Fibroblast of the aortic adventitia (primary cell): Measurements from ENCODE around the gene BCORL1. TPM values are rescaled to one million over a fixed set of nuclear protein-coding genes. Genes with fewer than 3 reads are reported as not detected.
A peak's percentile ranks its signal among the peaks of the same experiment; 100 is the strongest.

Experiments
- DNase-seq: peaks from one replicate; pipeline ENCODE4 v3.0.0-alpha.2; 2010; ENCODE audit warnings: low read depth
- H3K4me3 ChIP-seq: 2 replicates; pipeline ENCODE4 v1.5.1; 2011; ENCODE audit warnings: low read depth, mild to moderate bottlenecking, control low read depth, low read length, moderate library complexity
- CTCF ChIP-seq: IDR thresholded peaks from 2 replicates; pipeline ENCODE4 v1.5.1; 2011; ENCODE audit warnings: mild to moderate bottlenecking, low read length, control low read depth, inconsistent platforms; ENCODE audit not compliant: insufficient read depth
- total RNA-seq: library from RNA; depleted of rRNA; stranded (reverse); fragments of >200 nt; gene quantifications from 2 replicates; pipeline ENCODE4 v1.2.3, GENCODE V29; 2012; ENCODE audit warnings: low replicate concordance

The BCORL1 gene
- total RNA-seq, 1 donor = 1.9 TPM

DNA sequence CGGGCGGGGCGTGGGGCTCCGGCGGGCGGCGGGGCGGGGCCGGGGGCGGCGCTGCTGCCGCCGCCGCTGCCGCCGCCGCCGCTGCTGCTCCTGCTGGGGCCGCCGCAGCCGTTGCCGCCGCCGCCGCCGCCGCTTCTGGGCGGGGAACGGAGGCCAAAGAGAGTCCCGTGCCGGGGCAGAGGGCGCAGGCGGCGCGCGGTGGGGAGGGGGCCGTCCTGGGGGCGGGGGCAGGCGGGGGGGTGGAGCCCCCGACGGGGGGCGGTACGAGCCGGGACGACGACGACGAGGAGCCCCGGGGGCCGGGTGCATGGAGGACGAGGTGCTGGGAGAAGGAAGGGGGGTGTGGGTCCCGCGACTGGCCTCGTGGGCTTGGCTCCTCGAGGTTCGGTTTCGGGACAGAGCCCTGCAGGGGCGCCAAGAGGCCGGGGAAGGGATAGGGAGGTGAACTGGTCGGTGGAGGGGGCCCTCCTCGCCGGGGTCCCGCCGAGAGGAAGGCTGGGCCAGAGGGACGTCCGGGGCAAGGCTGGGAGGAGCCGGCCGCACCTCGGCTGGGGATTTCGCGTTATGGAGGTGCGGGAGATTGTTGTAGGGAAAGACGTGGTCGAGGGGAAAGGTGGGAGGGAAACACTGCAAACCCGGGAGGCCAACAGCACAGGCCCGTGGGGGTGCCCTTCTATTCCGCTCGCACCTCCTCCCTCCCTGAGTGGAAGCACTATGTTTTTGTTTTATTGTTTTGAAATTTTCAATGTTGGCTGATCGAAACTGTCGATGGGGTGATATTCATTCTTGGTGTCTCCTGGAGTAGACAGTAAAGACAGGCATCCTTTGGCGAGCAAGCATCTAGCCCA, 1.9 kb downstream of the BCORL1 start:
- TF ChIP-seq CTCF = no peak
- H3K4me3 ChIP-seq = peak overlapping the region; percentile 64
- DNase-seq = no peak

GRCh38 chrX:129987871-129988270, 5.4 kb downstream of the BCORL1 start:
- TF ChIP-seq CTCF = no peak
- no peak for DNase-seq
- no peak overlapping the region for H3K4me3 ChIP-seq

DNA sequence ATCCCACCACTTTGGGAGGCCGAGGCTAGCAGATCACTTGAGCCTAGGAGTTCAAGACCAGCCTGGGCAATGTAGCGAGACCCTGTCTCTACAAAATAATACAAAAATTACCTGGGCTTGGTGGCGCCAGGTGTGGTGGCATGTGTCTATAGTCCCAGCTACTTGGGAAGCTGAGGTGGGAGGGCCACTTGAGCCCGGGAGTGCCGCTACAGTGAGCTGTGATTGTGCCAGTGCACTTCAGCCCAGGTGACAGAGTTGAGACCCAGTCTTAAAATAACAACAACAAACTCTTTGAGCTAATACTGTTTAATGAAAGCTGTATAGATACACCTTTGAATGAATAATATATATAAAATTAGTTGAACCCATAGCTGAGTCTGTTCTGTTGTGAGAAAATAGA, 9.7 kb downstream of the BCORL1 start:
- H3K4me3 ChIP-seq = no peak overlapping the region
- no peak for DNase-seq
- TF ChIP-seq CTCF = no peak

DNA sequence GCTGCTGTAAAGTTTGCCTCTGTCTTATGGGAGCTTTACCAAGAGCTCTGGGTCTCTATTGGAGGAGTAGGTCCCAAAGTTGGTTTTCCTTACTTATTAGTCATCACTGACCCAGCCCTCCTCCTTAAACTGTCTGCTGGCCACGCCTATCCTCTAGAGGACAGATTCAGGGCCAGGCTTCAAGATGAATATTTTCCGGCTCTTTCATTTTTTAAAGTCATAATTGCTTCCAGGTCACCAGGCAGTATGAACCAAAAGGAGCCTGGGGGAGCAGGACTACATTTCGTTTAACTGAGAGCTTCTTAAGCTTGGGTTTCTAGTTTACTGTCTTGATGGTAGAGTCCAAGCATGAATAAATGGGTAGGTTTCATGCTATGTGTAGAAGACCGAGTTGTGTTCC, 13.7 kb downstream of the BCORL1 start:
- TF ChIP-seq CTCF = no peak
- peak; percentile 84 for DNase-seq
- no peak overlapping the region for H3K4me3 ChIP-seq

- no peak for DNase-seq
- H3K4me3 ChIP-seq = no peak overlapping the region
- TF ChIP-seq CTCF = no peak
Measured at GRCh38 chrX:129997086-129997485, 14.7 kb downstream of the BCORL1 start.

GRCh38 chrX:129998021-129998420, 15.6 kb downstream of the BCORL1 start:
- H3K4me3 ChIP-seq = no peak overlapping the region
- TF ChIP-seq CTCF = no peak
- no peak for DNase-seq

GRCh38 chrX:130001893-130002292, 19.5 kb downstream of the BCORL1 start:
- TF ChIP-seq CTCF = no peak
- DNase-seq = no peak
- H3K4me3 ChIP-seq = no peak overlapping the region
